Smooth muscle cell of the umbilical artery (primary cell): ENCODE measurements around the gene TBX21. TPM values are rescaled to one million over a fixed set of nuclear protein-coding genes. Genes with fewer than 3 reads are reported as not detected.

ENCODE experiments used
- total RNA-seq: library from RNA; depleted of rRNA; stranded (reverse); fragments of >200 nt; gene quantifications from 2 replicates; pipeline ENCODE4 v1.2.3, GENCODE V29; 2014

Gene TBX21
- total RNA-seq: not detected in 2 replicates

GRCh38 chr17:47733047-47733673 lies at the start of gene TBX21:
TSS of gene TBX21 (plus strand) at chr17:47733236. CDS start at chr17:47733455, 219 bp downstream.

GRCh38 chr17:47693731-47694580 lies 39.1 kb upstream of the TBX21 start, which contains the start of gene TBKBP1:
TSS of gene TBKBP1 (plus strand) at chr17:47694161. CDS start at chr17:47696113, 1,952 bp downstream.

Other genes starting within 250 kb of the TBX21 start
- gene NPEPPS, start 202.1 kb upstream of the TBX21 start, total RNA-seq: 124 and 181 TPM in 2 replicates
- 369 and 570 TPM in 2 replicates for gene KPNB1, start 83.3 kb upstream of the TBX21 start, total RNA-seq
- gene TBKBP1, start 39.1 kb upstream of the TBX21 start, total RNA-seq: 6.2 and 9.6 TPM in 2 replicates
- gene OSBPL7, start 88.6 kb downstream of the TBX21 start, total RNA-seq: 9.5 and 14.5 TPM in 2 replicates
- 10.4 and 19.5 TPM in 2 replicates for gene MRPL10, start 98.3 kb downstream of the TBX21 start, total RNA-seq
- 0.09 TPM in 1 of 2 replicates, not detected in the other for gene LRRC46, start 98.4 kb downstream of the TBX21 start, total RNA-seq
- gene SCRN2, start 108.0 kb downstream of the TBX21 start, total RNA-seq: 32.2 and 52.6 TPM in 2 replicates
- 0.09 and 0.30 TPM in 2 replicates for gene SP6, start 117.9 kb downstream of the TBX21 start, total RNA-seq
- 0.89 and 1.4 TPM in 2 replicates for gene SP2, start 163.0 kb downstream of the TBX21 start, total RNA-seq
- 35.0 and 39.2 TPM in 2 replicates for gene PNPO, start 208.3 kb downstream of the TBX21 start, total RNA-seq
- not detected in 2 replicates for gene PRR15L, start 224.6 kb downstream of the TBX21 start, total RNA-seq
- gene CDK5RAP3, start 237.9 kb downstream of the TBX21 start, total RNA-seq: 71.8 and 86.1 TPM in 2 replicates